Caco-2 (cell line): ENCODE measurements around the gene C16orf54. TPM values are rescaled to one million over a fixed set of nuclear protein-coding genes. Genes with fewer than 3 reads are reported as not detected.
"Not testable (repeated sequence)": the region's sequence is repeated elsewhere in the genome, so short reads cannot be mapped to it uniquely, and the experiment has no call there.

Experiments used
- BruUV-seq: library from RNA; stranded (reverse); fragments of 400-500 nt; replicated peaks from 2 replicates; lab custom pipeline; 2021; lab: Mats Ljungman, UMichigan
- CTCF ChIA-PET: fragments of 300-600 bp; sonication (Branson Sonifier 250); formaldehyde crosslinking; loops from one replicate; lab custom pipeline; 2022; ENCODE audit warnings: antibody characterized with exemption; lab: Charles Lee
- POLR2A ChIA-PET: fragments of 300-600 bp; sonication (Branson Sonifier 250); formaldehyde crosslinking; loops from one replicate; lab custom pipeline; 2022; ENCODE audit warnings: antibody characterized with exemption; lab: Charles Lee
- DNase-seq, 2 experiments: peaks; one replicate each; pipeline versions ENCODE4 v3.0.0 to v3.0.0-alpha.2; 2020 to 2022
- H3K27me3 ChIP-seq: replicated peaks from 2 replicates; pipeline ENCODE4 v1.6.0; 2011; ENCODE audit warnings: low read length; ENCODE audit not compliant: control insufficient read depth, insufficient read depth
- H3K36me3 ChIP-seq: 2 replicates; pipeline ENCODE4 v1.5.1; 2011; ENCODE audit warnings: low read length; ENCODE audit not compliant: control insufficient read depth, insufficient read depth
- H3K4me1 ChIP-seq: fragments of 250-450 bp; sonication (Bioruptor Pico); 2 replicates; pipeline ENCODE4 v1.5.1; 2020; ENCODE audit warnings: mild to moderate bottlenecking
- H3K4me3 ChIP-seq: 2 replicates; pipeline ENCODE4 v1.5.1; 2011; ENCODE audit warnings: low read depth, mild to moderate bottlenecking, control low read depth, low read length
- H3K9me3 ChIP-seq: fragments of 250-450 bp; sonication (Bioruptor Pico); 2 replicates; pipeline ENCODE4 v1.5.1; 2020; ENCODE audit warnings: mild to moderate bottlenecking, moderate library complexity
- H3K27ac Mint-ChIP-seq: one replicate; pipeline ENCODE4 v1.8.0; 2022; ENCODE audit warnings: mixed read lengths; ENCODE audit not compliant: unreplicated experiment
- H3K27me3 Mint-ChIP-seq: one replicate; pipeline ENCODE4 v1.8.0; 2022; ENCODE audit warnings: mixed read lengths; ENCODE audit not compliant: insufficient read depth, unreplicated experiment
- H3K36me3 Mint-ChIP-seq: one replicate; pipeline ENCODE4 v1.8.0; 2022; ENCODE audit warnings: mild to moderate bottlenecking, mixed read lengths; ENCODE audit not compliant: insufficient read depth, unreplicated experiment
- H3K4me1 Mint-ChIP-seq: one replicate; pipeline ENCODE4 v1.8.0; 2022; ENCODE audit warnings: low read depth, mixed read lengths; ENCODE audit not compliant: unreplicated experiment
- H3K4me3 Mint-ChIP-seq: one replicate; pipeline ENCODE4 v1.8.0; 2022; ENCODE audit warnings: mild to moderate bottlenecking, moderate library complexity, mixed read lengths; ENCODE audit not compliant: unreplicated experiment
- H3K9me3 Mint-ChIP-seq: one replicate; pipeline ENCODE4 v1.8.0; 2022; ENCODE audit warnings: mixed read lengths; ENCODE audit not compliant: unreplicated experiment
- CTCF ChIP-seq, 2 experiments: fragments of 200-600 bp in 1 of 2; IDR thresholded peaks; 1 replicate in 1 of 2; 2 replicates in 1 of 2; pipeline versions ENCODE4 v1.5.1 to v1.8.0; 2011 to 2022; ENCODE audit warnings: antibody characterized with exemption in 1 of 2, control low read depth in 1 of 2, inconsistent platforms in 1 of 2, low read depth in 1 of 2, low read length in 1 of 2, mild to moderate bottlenecking in 1 of 2, moderate library complexity in 1 of 2; ENCODE audit not compliant: insufficient read depth in 1 of 2, severe bottlenecking in 1 of 2, unreplicated experiment in 1 of 2
- intact Hi-C: fragments of 100-400 bp; cut with micrococcal nuclease; formaldehyde crosslinking; loops from one replicate; pipeline ENCODE4 v1.10.0; 2022; ENCODE audit not compliant: unreplicated experiment
- total RNA-seq: library from RNA; stranded (reverse); gene quantifications from 2 replicates; pipeline ENCODE4 v1.2.3, GENCODE V29; 2022

C16orf54 gene
- total RNA-seq, 1 experiment from 2014 or later: not detected

GRCh38 chr16:29742683-29743275, 3.0 kb downstream of the C16orf54 start:
- peaks cover 37% of the 10 kb centered on the region for H3K4me1 ChIP-seq
- CTCF ChIA-PET: interaction anchor here (0.6 kb wide), 1 partner anchor 86 kb away, joined by 3 read pairs; no protein-coding TSS in a partner anchor
- H3K36me3 ChIP-seq: no peaks in the 10 kb centered on the region; the same call in 1 of the 2 replicates
- Mint-ChIP-seq H3K36me3 (no peaks in the 10 kb centered on the region), H3K27me3 (no peaks in the 10 kb centered on the region), H3K9me3 (no peaks in the 10 kb centered on the region), H3K4me3 (no peak overlapping the region), H3K27ac (no peak overlapping the region), H3K4me1 (peaks cover 25% of the 10 kb centered on the region)
- no peak for TF ChIP-seq CTCF (IDR thresholded peaks at IDR 0.05; ENCODE audit: insufficient read depth in 1 of 2, low read depth in 1 of 2, low read length in 1 of 2, severe bottlenecking in 1 of 2, unreplicated experiment in 1 of 2)
- POLR2A ChIA-PET: no interaction called here
- no peak for DNase-seq
- H3K4me3 ChIP-seq: no peak overlapping the region
- no peaks in the 10 kb centered on the region for H3K9me3 ChIP-seq
- no TSS peak for BruUV-seq
- H3K27me3 ChIP-seq: no peaks in the 10 kb centered on the region
- intact Hi-C loops: no loop called here

- peak overlapping the region; percentile 16 for H3K27ac Mint-ChIP-seq
- H3K4me1 Mint-ChIP-seq: peaks cover 42% of the 10 kb centered on the region
- H3K4me3 Mint-ChIP-seq: peak overlapping the region; percentile 39
- BruUV-seq, H3K4me3 ChIP-seq, H3K27me3 Mint-ChIP-seq, CTCF ChIA-PET, POLR2A ChIA-PET, H3K9me3 Mint-ChIP-seq, H3K36me3 Mint-ChIP-seq, H3K27me3 ChIP-seq, H3K36me3 ChIP-seq, H3K9me3 ChIP-seq: not testable (repeated sequence)
- intact Hi-C loops: loop anchor here (1.0 kb wide), 2 partner anchors 16 to 50 kb away; partner anchors contain the start of gene KIF22
- H3K4me1 ChIP-seq: peaks cover 38% of the 10 kb centered on the region
- peak; percentile 44 to 72 for DNase-seq
Observed at GRCh38 chr16:29740630-29741015, 5.2 kb downstream of the C16orf54 start.

- POLR2A ChIA-PET, BruUV-seq, H3K27me3 Mint-ChIP-seq, H3K36me3 ChIP-seq, H3K9me3 ChIP-seq, H3K36me3 Mint-ChIP-seq, H3K27me3 ChIP-seq, H3K9me3 Mint-ChIP-seq, CTCF ChIA-PET: not testable (repeated sequence)
- Mint-ChIP-seq H3K4me3 (peak overlapping the region; percentile 39), H3K4me1 (peaks cover 44% of the 10 kb centered on the region), H3K27ac (peak overlapping the region; percentile 16)
- Histone ChIP-seq H3K4me1 (peaks cover 38% of the 10 kb centered on the region), H3K4me3 (peak overlapping the region; percentile 13; the same call in 1 of the 2 replicates)
- DNase-seq: peak; percentile 55 to 64
- intact Hi-C loops: loop anchor here (1.0 kb wide), 2 partner anchors 16 to 50 kb away; partner anchors contain the start of gene KIF22
Observed at GRCh38 chr16:29739927-29740629, 5.7 kb downstream of the C16orf54 start.

GRCh38 chr16:29738514-29738913, 7.3 kb downstream of the C16orf54 start:
- H3K27me3 ChIP-seq: no peaks in the 10 kb centered on the region
- no peak for TF ChIP-seq CTCF (IDR thresholded peaks at IDR 0.05; ENCODE audit: insufficient read depth in 1 of 2, low read depth in 1 of 2, low read length in 1 of 2, severe bottlenecking in 1 of 2, unreplicated experiment in 1 of 2)
- Mint-ChIP-seq H3K27ac (no peak overlapping the region), H3K27me3 (no peaks in the 10 kb centered on the region), H3K4me1 (peaks cover 44% of the 10 kb centered on the region), H3K36me3 (no peaks in the 10 kb centered on the region), H3K9me3 (no peaks in the 10 kb centered on the region), H3K4me3 (no peak overlapping the region)
- no peaks in the 10 kb centered on the region for H3K9me3 ChIP-seq
- ChIA-PET CTCF (interaction anchor here (1.1 kb wide), 1 partner anchor 44 kb away, joined by 3 read pairs; no protein-coding TSS in a partner anchor), POLR2A (no interaction called here)
- no peak overlapping the region for H3K4me3 ChIP-seq
- DNase-seq: no peak
- BruUV-seq: no TSS peak
- H3K4me1 ChIP-seq: peaks cover 38% of the 10 kb centered on the region
- no peaks in the 10 kb centered on the region; the same call in none of the 2 replicates for H3K36me3 ChIP-seq
- intact Hi-C loops: no loop called here
